ENCODE results near the gene EIF1.
A peak's percentile ranks its signal among the peaks of the same experiment; 100 is the strongest.

Gene EIF1

DNA sequence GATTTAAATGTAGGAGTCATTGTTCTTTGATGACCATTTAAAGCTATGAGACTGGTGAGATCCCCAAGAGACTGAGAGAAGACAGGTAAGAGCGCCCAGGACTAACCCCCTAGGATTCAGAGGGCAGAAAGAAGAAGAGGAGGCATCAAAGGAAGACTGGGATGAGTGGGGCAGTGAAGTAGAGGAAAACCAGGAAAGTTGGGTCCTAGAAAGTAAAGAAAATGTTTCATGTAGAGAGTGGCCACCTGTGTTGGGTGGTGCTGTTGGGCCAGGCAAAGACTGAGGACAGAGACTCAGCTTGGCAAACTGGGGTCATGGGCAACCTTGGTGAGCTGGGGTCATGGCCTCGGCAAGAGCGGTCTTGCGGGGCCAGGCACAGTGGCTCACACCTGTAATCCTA is 47.1 kb downstream of the EIF1 start:
- DNase-seq (ENCODE audit: low read depth, low spot score), result no peak

- DNase-seq (ENCODE audit: low read depth, low spot score), result no peak
Measured at GRCh38 chr17:41736983-41737679, 48.4 kb downstream of the EIF1 start.

GRCh38 chr17:41737680-41738023 is 49.0 kb downstream of the EIF1 start:
- DNase-seq (ENCODE audit: low read depth, low spot score), result no peak

- DNase-seq (ENCODE audit: low read depth, low spot score), result peak; percentile 91
Measured at GRCh38 chr17:41738077-41738800, 49.6 kb downstream of the EIF1 start.

- no peak for DNase-seq (ENCODE audit: low read depth, low spot score)
Measured at GRCh38 chr17:41738801-41739112, 50.1 kb downstream of the EIF1 start.

DNA sequence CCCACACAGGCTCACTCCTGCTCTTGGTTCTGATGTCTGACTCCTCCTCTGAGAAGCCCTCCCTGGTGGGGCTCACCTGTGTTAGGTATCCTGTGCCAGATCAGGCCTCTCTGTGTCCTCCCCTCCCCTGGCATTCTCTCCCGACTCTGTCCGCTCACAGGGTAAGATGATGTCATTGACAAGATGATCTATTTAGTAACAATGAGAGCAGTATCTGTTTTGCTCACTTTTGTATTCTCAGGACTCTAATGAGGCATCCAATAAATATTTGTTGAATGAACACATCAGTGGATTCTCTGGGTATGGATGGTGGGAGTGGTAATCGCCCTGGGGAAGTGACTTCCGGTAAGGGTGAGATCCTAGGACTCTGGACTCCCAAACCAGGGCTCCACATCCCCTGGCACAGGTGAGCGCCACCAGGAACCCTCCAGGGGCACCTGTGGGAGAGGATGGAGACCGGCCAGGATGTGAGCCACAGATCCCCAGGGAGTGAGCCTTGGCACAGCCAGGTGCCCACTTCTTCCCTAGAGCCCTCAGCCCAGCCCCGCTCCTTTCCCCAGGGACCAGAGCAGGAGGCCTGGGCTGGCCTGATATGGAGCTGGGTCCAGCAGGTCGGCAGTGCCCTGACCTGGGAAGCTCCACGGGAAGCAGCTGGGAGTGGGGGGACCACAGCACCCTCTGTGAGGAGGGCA is 51.1 kb downstream of the EIF1 start:
- peak; percentile 23 for DNase-seq (ENCODE audit: low read depth, low spot score)

GRCh38 chr17:41740506-41740905 is 51.8 kb downstream of the EIF1 start:
- DNase-seq (ENCODE audit: low read depth, low spot score), result no peak

DNA sequence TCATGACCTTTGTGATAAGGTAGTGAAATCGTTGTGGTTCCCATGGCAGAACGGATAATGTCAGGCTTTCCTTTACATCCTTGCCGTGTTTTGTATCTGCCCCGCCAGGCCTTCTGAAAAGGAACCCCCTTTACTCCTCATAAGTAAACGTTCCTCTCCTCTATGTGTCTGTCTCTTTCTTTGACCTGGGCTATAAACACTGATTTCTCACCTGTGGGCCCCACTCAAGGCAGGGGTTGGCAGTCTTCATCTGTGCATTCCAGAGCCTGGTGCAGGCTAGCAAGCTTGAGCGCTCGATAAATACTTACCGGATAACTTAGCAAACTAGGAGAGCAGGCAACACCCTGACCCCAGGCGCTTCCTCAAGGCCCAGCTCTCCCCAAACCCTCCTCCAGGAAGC is 53.0 kb downstream of the EIF1 start:
- no peak for DNase-seq (ENCODE audit: low read depth, low spot score)
